Activated naive CD4-positive, alpha-beta T cell treated with anti-CD3 and anti-CD28 coated beads for 36 hours (primary cell): ENCODE measurements around the gene IRAK2. TPM values are rescaled to one million over a fixed set of nuclear protein-coding genes. Genes with fewer than 3 reads are reported as not detected.
A peak's percentile ranks its signal among the peaks of the same experiment; 100 is the strongest.

Experiments
- CTCF ChIA-PET: fragments of 350-600 bp; sonication (Branson Sonifier 250); formaldehyde crosslinking; loops from one replicate; lab custom pipeline; 2021; ENCODE audit warnings: antibody characterized with exemption; lab: Charles Lee
- DNase-seq: peaks from one replicate; pipeline ENCODE4 v3.0.0-alpha.2; 2020
- H3K27ac Mint-ChIP-seq: one replicate; pipeline ENCODE4 v1.8.0; 2021; ENCODE audit warnings: mild to moderate bottlenecking, mixed read lengths
- H3K27me3 Mint-ChIP-seq: one replicate; pipeline ENCODE4 v1.8.0; 2021; ENCODE audit warnings: low read depth, mixed read lengths
- H3K36me3 Mint-ChIP-seq: one replicate; pipeline ENCODE4 v1.8.0; 2021; ENCODE audit warnings: low read depth, mixed read lengths
- H3K4me1 Mint-ChIP-seq: one replicate; pipeline ENCODE4 v1.8.0; 2021; ENCODE audit warnings: low read depth, mixed read lengths
- H3K4me3 Mint-ChIP-seq: one replicate; pipeline ENCODE4 v1.8.0; 2021; ENCODE audit warnings: mild to moderate bottlenecking, moderate library complexity, mixed read lengths
- H3K9me3 Mint-ChIP-seq: one replicate; pipeline ENCODE4 v1.8.0; 2021; ENCODE audit warnings: mixed read lengths
- intact Hi-C: fragments of 100-400 bp; cut with micrococcal nuclease; formaldehyde crosslinking; loops from one replicate; pipeline ENCODE4 v1.15.1; 2023
- total RNA-seq, 2 experiments: library from RNA; stranded (reverse); gene quantifications; one replicate each; pipeline ENCODE4 v1.2.3, GENCODE V29; 2021

The IRAK2 gene
- total RNA-seq, 2 experiments from 2014 or later: 6.4 to 6.9 TPM

GRCh38 chr3:10180738-10181295 is 16.1 kb downstream of the IRAK2 start:
- no peak for DNase-seq
- H3K36me3 Mint-ChIP-seq: peaks cover 5% of the 10 kb centered on the region
- no peak overlapping the region for H3K4me3 Mint-ChIP-seq
- intact Hi-C loops: no loop called here
- no peak overlapping the region for H3K27ac Mint-ChIP-seq
- CTCF ChIA-PET: interaction anchor here (0.6 to 1.2 kb wide), 3 partner anchors 9 to 17 kb away, joined by 3 to 7 read pairs (median 4); no protein-coding TSS in a partner anchor
- H3K4me1 Mint-ChIP-seq: peaks cover 12% of the 10 kb centered on the region
- H3K27me3 Mint-ChIP-seq: no peaks in the 10 kb centered on the region
- H3K9me3 Mint-ChIP-seq: no peaks in the 10 kb centered on the region

GRCh38 chr3:10182950-10183349 is 18.2 kb downstream of the IRAK2 start:
- intact Hi-C loops: no loop called here
- no peak for DNase-seq
- H3K9me3 Mint-ChIP-seq: no peaks in the 10 kb centered on the region
- H3K27me3 Mint-ChIP-seq: no peaks in the 10 kb centered on the region
- CTCF ChIA-PET: interaction anchor here (0.7 kb wide), 1 partner anchor 48 kb away, joined by 3 read pairs; no protein-coding TSS in a partner anchor
- no peak overlapping the region for H3K27ac Mint-ChIP-seq
- H3K4me1 Mint-ChIP-seq: peaks cover 30% of the 10 kb centered on the region
- H3K36me3 Mint-ChIP-seq: peaks cover 5% of the 10 kb centered on the region
- no peak overlapping the region for H3K4me3 Mint-ChIP-seq

GRCh38 chr3:10184250-10184649 is 19.5 kb downstream of the IRAK2 start:
- Mint-ChIP-seq H3K27ac (no peak overlapping the region), H3K27me3 (no peaks in the 10 kb centered on the region), H3K4me1 (peaks cover 33% of the 10 kb centered on the region), H3K4me3 (no peak overlapping the region), H3K36me3 (peaks cover 5% of the 10 kb centered on the region), H3K9me3 (no peaks in the 10 kb centered on the region)
- intact Hi-C loops: no loop called here
- CTCF ChIA-PET: interaction anchor here (0.6 kb wide), 1 partner anchor 32 kb away, joined by 5 read pairs; no protein-coding TSS in a partner anchor
- DNase-seq: no peak

GRCh38 chr3:10185804-10186762 is 21.4 kb downstream of the IRAK2 start:
- no peaks in the 10 kb centered on the region for H3K9me3 Mint-ChIP-seq
- no peaks in the 10 kb centered on the region for H3K27me3 Mint-ChIP-seq
- intact Hi-C loops: no loop called here
- H3K4me3 Mint-ChIP-seq: no peak overlapping the region
- H3K36me3 Mint-ChIP-seq: peaks cover 5% of the 10 kb centered on the region
- DNase-seq: no peak
- H3K27ac Mint-ChIP-seq: peak overlapping the region; percentile 69
- CTCF ChIA-PET: interaction anchor here (0.6 to 1.5 kb wide), 14 partner anchors 9 to 1086 kb away, joined by 3 to 8 read pairs (median 4); partner anchors contain the start of gene TATDN2
- H3K4me1 Mint-ChIP-seq: peaks cover 49% of the 10 kb centered on the region

- no peak for DNase-seq
- H3K4me3 Mint-ChIP-seq: no peak overlapping the region
- intact Hi-C loops: no loop called here
- CTCF ChIA-PET: interaction anchor here (0.7 to 1.5 kb wide), 7 partner anchors 10 to 1085 kb away, joined by 3 to 7 read pairs (median 4); no protein-coding TSS in a partner anchor
- H3K4me1 Mint-ChIP-seq: peaks cover 62% of the 10 kb centered on the region
- no peak overlapping the region for H3K27ac Mint-ChIP-seq
- H3K36me3 Mint-ChIP-seq: peaks cover 5% of the 10 kb centered on the region
- H3K9me3 Mint-ChIP-seq: no peaks in the 10 kb centered on the region
- no peaks in the 10 kb centered on the region for H3K27me3 Mint-ChIP-seq
Measured at GRCh38 chr3:10187290-10187876, 22.7 kb downstream of the IRAK2 start.

- Mint-ChIP-seq H3K27me3 (no peaks in the 10 kb centered on the region), H3K4me1 (peaks cover 67% of the 10 kb centered on the region), H3K36me3 (peaks cover 5% of the 10 kb centered on the region), H3K4me3 (no peak overlapping the region), H3K9me3 (no peaks in the 10 kb centered on the region), H3K27ac (peak overlapping the region; percentile 68)
- CTCF ChIA-PET: no interaction called here
- no peak for DNase-seq
- intact Hi-C loops: no loop called here
Measured at GRCh38 chr3:10187944-10188343, 23.2 kb downstream of the IRAK2 start.

- Mint-ChIP-seq H3K9me3 (no peaks in the 10 kb centered on the region), H3K27me3 (no peaks in the 10 kb centered on the region), H3K4me1 (peaks cover 78% of the 10 kb centered on the region), H3K4me3 (peak overlapping the region; percentile 35), H3K36me3 (peaks cover 5% of the 10 kb centered on the region), H3K27ac (peak overlapping the region; percentile 86)
- no peak for DNase-seq
- intact Hi-C loops: loop anchor here (1.0 kb wide), 1 partner anchor 10 kb away; no protein-coding TSS in a partner anchor
- CTCF ChIA-PET: interaction anchor here (0.8 to 4.4 kb wide), 5 partner anchors 25 to 50 kb away, joined by 3 to 38 read pairs (median 3); partner anchors contain the start of gene IRAK2
Measured at GRCh38 chr3:10188804-10189556, 24.3 kb downstream of the IRAK2 start.

GRCh38 chr3:10189557-10190354 is 25.0 kb downstream of the IRAK2 start:
- Mint-ChIP-seq H3K27me3 (no peaks in the 10 kb centered on the region), H3K36me3 (peaks cover 3% of the 10 kb centered on the region), H3K4me3 (peak overlapping the region; percentile 35), H3K9me3 (no peaks in the 10 kb centered on the region), H3K4me1 (peaks cover 83% of the 10 kb centered on the region), H3K27ac (peak overlapping the region; percentile 86)
- peak; percentile 77 for DNase-seq
- intact Hi-C loops: loop anchor here (1.0 to 5.0 kb wide), 3 partner anchors 10 to 792 kb away; partner anchors contain the start of gene SETD5
- CTCF ChIA-PET: interaction anchor here (0.8 to 4.4 kb wide), 5 partner anchors 25 to 50 kb away, joined by 3 to 38 read pairs (median 3); partner anchors contain the start of gene IRAK2

- no peaks in the 10 kb centered on the region for H3K27me3 Mint-ChIP-seq
- DNase-seq: peak; percentile 93
- intact Hi-C loops: loop anchor here (1.0 to 5.0 kb wide), 10 partner anchors 10 to 796 kb away; partner anchors contain the start of genes ARPC4, BRK1, SETD5 and TADA3
- CTCF ChIA-PET: interaction anchor here (0.7 to 4.4 kb wide), 7 partner anchors 11 to 673 kb away, joined by 3 to 38 read pairs (median 7); partner anchors contain the start of genes IRAK2 and TATDN2
- peaks cover 1% of the 10 kb centered on the region for H3K36me3 Mint-ChIP-seq
- peaks cover 85% of the 10 kb centered on the region for H3K4me1 Mint-ChIP-seq
- no peaks in the 10 kb centered on the region for H3K9me3 Mint-ChIP-seq
- peak overlapping the region; percentile 96 for H3K27ac Mint-ChIP-seq
- H3K4me3 Mint-ChIP-seq: peak overlapping the region; percentile 42
Measured at GRCh38 chr3:10192953-10193691, 28.4 kb downstream of the IRAK2 start.

GRCh38 chr3:10193692-10194327 is 29.1 kb downstream of the IRAK2 start:
- Mint-ChIP-seq H3K36me3 (peaks cover 1% of the 10 kb centered on the region), H3K9me3 (no peaks in the 10 kb centered on the region), H3K4me3 (peak overlapping the region; percentile 32), H3K27me3 (no peaks in the 10 kb centered on the region), H3K27ac (peak overlapping the region; percentile 96), H3K4me1 (peaks cover 89% of the 10 kb centered on the region)
- intact Hi-C loops: loop anchor here (1.0 to 5.0 kb wide), 6 partner anchors 51 to 797 kb away; partner anchors contain the start of genes ARPC4, BRK1, SETD5 and TADA3
- no peak for DNase-seq
- CTCF ChIA-PET: interaction anchor here (0.6 to 4.4 kb wide), 8 partner anchors 10 to 673 kb away, joined by 3 to 38 read pairs (median 4); partner anchors contain the start of gene IRAK2
